CD14-positive monocyte (primary cell): ENCODE results near the gene MSI2. TPM values are rescaled to one million over a fixed set of nuclear protein-coding genes. Genes with fewer than 3 reads are reported as not detected.

ENCODE experiments used
- DNase-seq, 3 donors: peaks; one replicate each; pipeline ENCODE4 v3.0.0-alpha.2; 2011 to 2022
- H2AFZ ChIP-seq: 2 replicates; pipeline ENCODE4 v1.6.0; 2012; ENCODE audit warnings: mild to moderate bottlenecking, low read depth, low read length, inconsistent platforms; ENCODE audit not compliant: insufficient read depth, poor library complexity, severe bottlenecking
- H3K27ac ChIP-seq, 2 donors: 1 replicate in 1 of 2; 2 replicates in 1 of 2; pipeline ENCODE4 v1.5.1; 2012 to 2013; ENCODE audit warnings: low read length in 2 of 2, control low read depth in 1 of 2, inconsistent platforms in 1 of 2, low read depth in 1 of 2, mild to moderate bottlenecking in 1 of 2
- H3K27me3 ChIP-seq, 2 donors: one replicate each; pipeline versions ENCODE4 v1.6.0 to v1.6.1; 2011 to 2013; ENCODE audit warnings: low read length in 2 of 2; ENCODE audit not compliant: control insufficient read depth in 2 of 2, insufficient read depth in 2 of 2
- H3K36me3 ChIP-seq, 2 donors: replicated peaks in 1 of 2; 1 replicate in 1 of 2; 2 replicates in 1 of 2; pipeline versions ENCODE4 v1.5.1 to v1.6.1; 2012 to 2013; ENCODE audit warnings: low read length in 2 of 2, control low read depth in 1 of 2, inconsistent platforms in 1 of 2, mild to moderate bottlenecking in 1 of 2; ENCODE audit not compliant: insufficient read depth in 2 of 2, control insufficient read depth in 1 of 2
- H3K4me1 ChIP-seq, 2 donors: 1 replicate in 1 of 2; 2 replicates in 1 of 2; pipeline versions ENCODE4 v1.5.1 to v1.6.1; 2012 to 2013; ENCODE audit warnings: low read length in 2 of 2, control low read depth in 1 of 2, inconsistent platforms in 1 of 2, mild to moderate bottlenecking in 1 of 2, moderate library complexity in 1 of 2; ENCODE audit not compliant: insufficient read depth in 2 of 2, control insufficient read depth in 1 of 2
- H3K4me2 ChIP-seq: replicated peaks from 2 replicates; pipeline ENCODE3; 2012; ENCODE audit warnings: low read length, moderate library complexity, mild to moderate bottlenecking; ENCODE audit not compliant: poor library complexity, severe bottlenecking; ENCODE audit errors: extremely low read depth
- H3K4me3 ChIP-seq, 3 experiments: fragments of 200-600 bp in 1 of 3; sonication (generic) in 1 of 3; replicated peaks in 1 of 3; 1 replicate in 2 of 3; 2 replicates in 1 of 3; pipeline ENCODE4 v1.5.1; 2011 to 2013; ENCODE audit warnings: low read length in 3 of 3, mild to moderate bottlenecking in 3 of 3, control low read depth in 2 of 3, low read depth in 2 of 3, inconsistent platforms in 1 of 3, moderate library complexity in 1 of 3
- H3K79me2 ChIP-seq: 2 replicates; pipeline ENCODE4 v1.6.0; 2012; ENCODE audit warnings: mild to moderate bottlenecking, control low read depth, inconsistent platforms, low read length, moderate library complexity; ENCODE audit not compliant: insufficient read depth
- H3K9ac ChIP-seq: 2 replicates; pipeline ENCODE4 v1.6.0; 2017; ENCODE audit warnings: low read length, mild to moderate bottlenecking; ENCODE audit not compliant: insufficient read depth, poor library complexity, severe bottlenecking
- H3K9me3 ChIP-seq, 2 donors: replicated peaks in 1 of 2; 1 replicate in 1 of 2; 2 replicates in 1 of 2; pipeline versions ENCODE4 v1.5.1 to v1.6.1; 2012 to 2013; ENCODE audit warnings: low read length in 2 of 2, control low read depth in 1 of 2; ENCODE audit not compliant: control insufficient read depth in 1 of 2, insufficient read depth in 1 of 2
- H4K20me1 ChIP-seq: 2 replicates; pipeline ENCODE4 v1.6.0; 2012; ENCODE audit warnings: mild to moderate bottlenecking, low read length, control low read depth, moderate library complexity; ENCODE audit not compliant: insufficient read depth
- H3K27ac Mint-ChIP-seq, 7 donors: one replicate each; pipeline ENCODE4 v1.8.0; 2020; ENCODE audit warnings: mild to moderate bottlenecking in 7 of 7, mixed read lengths in 7 of 7, moderate library complexity in 6 of 7, inconsistent platforms in 2 of 7
- H3K27me3 Mint-ChIP-seq, 3 donors: one replicate each; pipeline ENCODE4 v1.8.0; 2021 to 2022; ENCODE audit warnings: low read depth in 3 of 3, mild to moderate bottlenecking in 3 of 3, mixed read lengths in 3 of 3, moderate library complexity in 3 of 3, inconsistent platforms in 1 of 3
- H3K36me3 Mint-ChIP-seq, 2 donors: one replicate each; pipeline ENCODE4 v1.8.0; 2020; ENCODE audit warnings: mixed read lengths in 2 of 2, inconsistent platforms in 1 of 2, mild to moderate bottlenecking in 1 of 2
- H3K4me1 Mint-ChIP-seq: one replicate; pipeline ENCODE4 v1.8.0; 2020; ENCODE audit warnings: mild to moderate bottlenecking, mixed read lengths
- H3K4me3 Mint-ChIP-seq, 2 donors: one replicate each; pipeline ENCODE4 v1.8.0; 2020; ENCODE audit warnings: mild to moderate bottlenecking in 2 of 2, mixed read lengths in 2 of 2, moderate library complexity in 1 of 2
- H3K9me3 Mint-ChIP-seq, 7 donors: one replicate each; pipeline ENCODE4 v1.8.0; 2020 to 2022; ENCODE audit warnings: mixed read lengths in 7 of 7, mild to moderate bottlenecking in 6 of 7, moderate library complexity in 6 of 7, inconsistent platforms in 2 of 7
- WGBS: methylation state at CpG from one replicate; pipeline ENCODE4 v1.1.5; 2013; ENCODE audit warnings: missing lambda C conversion rate; ENCODE audit not compliant: insufficient coverage; 5-methylcytosine and 5-hydroxymethylcytosine counted together
- intact Hi-C, 2 donors: fragments of 100-400 bp; cut with micrococcal nuclease; formaldehyde crosslinking; loops; one replicate each; pipeline versions ENCODE4 v1.15.0 to v1.15.1; 2023
- polyA plus RNA-seq, 3 donors: library from polyadenylated mRNA; depleted of rRNA in 1 of 3; unstranded in 2 of 3; stranded (reverse) in 1 of 3; fragments of 300-500 nt in 2 of 3; fragments of >200 nt in 1 of 3; fragmentation: Illumina TruSeq in 2 of 3; gene quantifications; 1 replicate in 2 of 3; 2 replicates in 1 of 3; pipeline ENCODE4 v1.2.3, GENCODE V29; 2012 to 2021
- small RNA-seq: library from RNA; depleted of rRNA; stranded (forward); fragments of <200 nt; gene quantifications from one replicate; pipeline ENCODE3, GENCODE V24; 2012; ENCODE audit warnings: low read depth; ENCODE audit not compliant: insufficient read length
- TF ChIP-seq, protein P1 (sequence below): fragments of 200-600 bp; IDR thresholded peaks from one replicate; pipeline ENCODE4 v1.8.0; 2022; ENCODE audit warnings: antibody characterized with exemption, mild to moderate bottlenecking

MSI2 gene
- polyA plus RNA-seq, 3 donors, result 0.20 to 6.6 (median 0.37) TPM

DNA sequence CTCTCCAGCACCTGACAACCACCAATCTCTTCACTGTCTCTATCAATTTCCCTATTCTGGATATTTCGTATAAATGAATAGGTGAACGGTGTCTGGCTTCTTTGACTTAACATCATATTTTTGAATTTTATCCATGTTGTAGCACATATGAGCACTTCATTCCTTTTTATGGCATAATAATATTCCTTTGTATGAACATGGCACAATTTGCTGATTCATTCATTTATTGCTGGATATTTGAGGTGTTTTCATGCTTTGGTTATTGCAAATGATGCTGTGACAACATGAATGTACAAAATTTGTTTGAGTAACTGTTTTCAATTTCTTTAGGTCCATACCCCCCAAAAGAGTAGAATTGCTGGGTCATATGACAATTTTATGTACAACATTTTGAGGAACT, 476.8 kb downstream of the MSI2 start:
- H2AFZ ChIP-seq, result no peak overlapping the region
- no peaks in the 10 kb centered on the region for H3K36me3 ChIP-seq
- Mint-ChIP-seq H3K4me1 (no peaks in the 10 kb centered on the region), H3K36me3 (no peaks in the 10 kb centered on the region), H3K9me3 (no peaks in the 10 kb centered on the region), H3K4me3 (no peak overlapping the region), H3K27ac (no peak overlapping the region), H3K27me3 (peaks cover 1 to 7% (median 6%) of the 10 kb centered on the region in 3 donors)
- no peaks in the 10 kb centered on the region for H3K27me3 ChIP-seq
- H3K9ac ChIP-seq, result no peak overlapping the region
- TF ChIP-seq, protein P1, sequence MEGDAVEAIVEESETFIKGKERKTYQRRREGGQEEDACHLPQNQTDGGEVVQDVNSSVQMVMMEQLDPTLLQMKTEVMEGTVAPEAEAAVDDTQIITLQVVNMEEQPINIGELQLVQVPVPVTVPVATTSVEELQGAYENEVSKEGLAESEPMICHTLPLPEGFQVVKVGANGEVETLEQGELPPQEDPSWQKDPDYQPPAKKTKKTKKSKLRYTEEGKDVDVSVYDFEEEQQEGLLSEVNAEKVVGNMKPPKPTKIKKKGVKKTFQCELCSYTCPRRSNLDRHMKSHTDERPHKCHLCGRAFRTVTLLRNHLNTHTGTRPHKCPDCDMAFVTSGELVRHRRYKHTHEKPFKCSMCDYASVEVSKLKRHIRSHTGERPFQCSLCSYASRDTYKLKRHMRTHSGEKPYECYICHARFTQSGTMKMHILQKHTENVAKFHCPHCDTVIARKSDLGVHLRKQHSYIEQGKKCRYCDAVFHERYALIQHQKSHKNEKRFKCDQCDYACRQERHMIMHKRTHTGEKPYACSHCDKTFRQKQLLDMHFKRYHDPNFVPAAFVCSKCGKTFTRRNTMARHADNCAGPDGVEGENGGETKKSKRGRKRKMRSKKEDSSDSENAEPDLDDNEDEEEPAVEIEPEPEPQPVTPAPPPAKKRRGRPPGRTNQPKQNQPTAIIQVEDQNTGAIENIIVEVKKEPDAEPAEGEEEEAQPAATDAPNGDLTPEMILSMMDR, result no peak
- intact Hi-C loops, result no loop called here
- no peaks in the 10 kb centered on the region for H3K4me1 ChIP-seq
- no peaks in the 10 kb centered on the region for H4K20me1 ChIP-seq
- H3K9me3 ChIP-seq, result no peaks in the 10 kb centered on the region
- WGBS, result no CpG with 5 or more reads among the region's 2 CpGs
- H3K27ac ChIP-seq, result no peak overlapping the region
- DNase-seq, result no peak
- H3K4me2 ChIP-seq, result no peak overlapping the region
- no peaks in the 10 kb centered on the region for H3K79me2 ChIP-seq
- no peak overlapping the region for H3K4me3 ChIP-seq

Small RNA genes within 50 kb of the gene (small RNA-seq; reads per million reads assigned to genes)
- gene RN7SL449P (not detected), gene RNU7-134P (not detected)

Other genes starting within 250 kb of the MSI2 start
- gene AKAP1, start 171.3 kb upstream of the MSI2 start, polyA plus RNA-seq, result 10 to 100 TPM in 1 of 3 donors, 1 to 10 TPM in 2; 5.6 to 14.6 (median 6.8) TPM